ENCODE data around the gene CTSD.

CTSD gene

DNA sequence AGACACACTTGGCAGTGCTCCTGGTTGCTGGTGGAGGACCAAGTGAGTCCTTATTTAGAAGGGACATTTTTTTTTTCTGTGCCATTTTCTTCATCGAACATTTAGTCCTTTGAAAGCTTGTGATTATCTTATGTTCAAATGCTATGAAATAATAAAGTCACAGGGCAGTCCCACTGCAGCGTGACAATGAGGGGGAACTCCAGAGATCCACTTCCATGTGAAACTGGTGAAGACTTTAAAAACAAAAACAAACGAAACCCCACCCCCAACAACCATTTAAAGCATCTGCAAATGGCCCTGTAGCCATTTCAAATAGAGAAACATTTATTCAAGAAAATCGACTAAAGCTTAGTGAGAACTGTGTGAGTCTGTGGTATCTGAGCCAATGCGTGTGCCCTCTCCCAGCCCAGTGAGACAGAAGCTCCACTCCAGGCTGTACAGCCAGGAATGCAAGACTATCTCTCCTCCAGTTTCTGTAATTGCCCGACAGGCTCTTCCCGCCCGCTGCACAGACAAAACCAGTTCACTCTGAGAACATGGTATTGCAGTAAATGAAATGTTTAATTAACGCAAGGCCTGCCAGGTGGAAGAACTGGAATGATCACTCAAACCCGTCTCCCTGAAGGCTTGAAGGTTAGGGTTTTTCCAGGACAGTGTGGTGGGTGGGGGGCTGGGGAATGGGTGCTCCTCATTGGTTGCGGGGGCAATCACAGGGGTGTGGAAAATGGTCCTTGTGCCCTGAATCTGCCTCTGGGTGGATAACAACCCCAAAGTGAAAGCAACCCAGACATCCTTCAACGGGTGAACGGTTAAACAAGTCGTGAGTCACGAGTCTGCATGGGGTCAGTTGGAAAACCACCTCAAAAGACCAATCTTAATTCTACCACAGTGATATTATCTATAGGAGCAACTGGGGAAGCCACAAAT is 58.3 kb downstream of the CTSD start:
- no peak overlapping the region for H3K27ac ChIP-seq
- TF ChIP-seq ZFX (IDR thresholded peaks at IDR 0.05; ENCODE audit: borderline replicate concordance), result no peak
- TF ChIP-seq, protein P1, sequence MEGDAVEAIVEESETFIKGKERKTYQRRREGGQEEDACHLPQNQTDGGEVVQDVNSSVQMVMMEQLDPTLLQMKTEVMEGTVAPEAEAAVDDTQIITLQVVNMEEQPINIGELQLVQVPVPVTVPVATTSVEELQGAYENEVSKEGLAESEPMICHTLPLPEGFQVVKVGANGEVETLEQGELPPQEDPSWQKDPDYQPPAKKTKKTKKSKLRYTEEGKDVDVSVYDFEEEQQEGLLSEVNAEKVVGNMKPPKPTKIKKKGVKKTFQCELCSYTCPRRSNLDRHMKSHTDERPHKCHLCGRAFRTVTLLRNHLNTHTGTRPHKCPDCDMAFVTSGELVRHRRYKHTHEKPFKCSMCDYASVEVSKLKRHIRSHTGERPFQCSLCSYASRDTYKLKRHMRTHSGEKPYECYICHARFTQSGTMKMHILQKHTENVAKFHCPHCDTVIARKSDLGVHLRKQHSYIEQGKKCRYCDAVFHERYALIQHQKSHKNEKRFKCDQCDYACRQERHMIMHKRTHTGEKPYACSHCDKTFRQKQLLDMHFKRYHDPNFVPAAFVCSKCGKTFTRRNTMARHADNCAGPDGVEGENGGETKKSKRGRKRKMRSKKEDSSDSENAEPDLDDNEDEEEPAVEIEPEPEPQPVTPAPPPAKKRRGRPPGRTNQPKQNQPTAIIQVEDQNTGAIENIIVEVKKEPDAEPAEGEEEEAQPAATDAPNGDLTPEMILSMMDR (IDR thresholded peaks at IDR 0.05), result no peak

DNA sequence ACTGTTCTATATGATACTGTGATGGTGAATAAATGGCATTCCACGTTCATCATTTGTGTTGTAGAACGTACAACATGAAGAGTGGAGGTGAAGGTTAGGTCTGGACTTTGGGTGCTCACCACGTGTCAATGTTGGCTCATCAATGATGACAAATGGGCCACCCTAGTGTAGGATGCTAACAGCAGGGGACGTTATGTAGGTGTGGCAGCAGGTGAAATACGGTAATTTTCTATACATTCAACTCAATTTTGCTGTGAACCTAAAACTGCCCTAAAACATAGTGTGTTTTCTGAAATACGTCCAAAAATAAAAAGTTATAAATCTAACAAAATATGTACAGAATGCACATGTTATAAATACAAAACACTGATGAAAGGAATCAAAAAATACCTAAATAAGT is 60.6 kb downstream of the CTSD start:
- TF ChIP-seq, protein P1 (IDR thresholded peaks at IDR 0.05), result no peak
- H3K27ac ChIP-seq, result no peak overlapping the region
